Tibial nerve (tissue), 4 donors: ENCODE data around the gene PLG.

Source experiments
- CTCF ChIP-seq, 5 experiments: fragments of 200-600 bp in 3 of 5; fragments of 450-650 bp in 2 of 5; sonication (generic) in 3 of 5; IDR thresholded peaks; one replicate each; pipeline ENCODE4 v1.5.1; 2016 to 2019; ENCODE audit warnings: antibody characterized with exemption in 5 of 5, mild to moderate bottlenecking in 3 of 5, moderate library complexity in 2 of 5
- EP300 ChIP-seq, 2 donors: sonication (generic); formaldehyde crosslinking; IDR thresholded peaks; one replicate each; pipeline ENCODE4 v1.6.1; 2017; ENCODE audit warnings: antibody characterized with exemption in 2 of 2, mild to moderate bottlenecking in 1 of 2
- POLR2A ChIP-seq, 2 donors: fragments of 450-650 bp; IDR thresholded peaks; one replicate each; pipeline ENCODE4 v1.6.1; 2017; ENCODE audit warnings: antibody characterized with exemption in 2 of 2, mild to moderate bottlenecking in 2 of 2, moderate library complexity in 2 of 2

GRCh38 chr6:160678230-160678629 lies 23.8 kb upstream of the PLG start:
- TF ChIP-seq POLR2A (IDR thresholded peaks at IDR 0.05) (no peak), CTCF (IDR thresholded peaks at IDR 0.05) (no peak), EP300 (IDR thresholded peaks at IDR 0.05) (no peak)
